ENCODE results near the gene DYNLRB2. TPM values are rescaled to one million over a fixed set of nuclear protein-coding genes. Genes with fewer than 3 reads are reported as not detected.

DYNLRB2 gene
- total RNA-seq: 10 to 100 TPM in 1 of 2 donors, 1 to 10 TPM in 1; 3.8 to 14.4 TPM
- polyA plus RNA-seq (ENCODE audit: insufficient read length in 2 of 2): 10 to 100 TPM in 1 of 2 donors, 1 to 10 TPM in 1; 8.4 to 10.9 TPM
- long read RNA-seq, donor 1, partial matches to known transcripts: 0 of 2 reads
- long read RNA-seq, donor 1, other reads (novel, unspliced or antisense): 0 of 2 reads
- long read RNA-seq, donor 2, transcript DYNLRB2-201 (4 exons, 497 nt): major isoform, 5 of 5 reads
- long read RNA-seq, donor 2, partial matches to known transcripts: 0 of 5 reads
- long read RNA-seq, donor 2, other reads (novel, unspliced or antisense): 0 of 5 reads
- long read RNA-seq, donor 3: 0 reads
- long read RNA-seq, donor 4, transcript DYNLRB2-201 (4 exons, 497 nt): major isoform, 7 of 7 reads
- long read RNA-seq, donor 4, partial matches to known transcripts: 0 of 7 reads
- long read RNA-seq, donor 4, other reads (novel, unspliced or antisense): 0 of 7 reads

GRCh38 chr16:80540516-80541305 is at the start of gene DYNLRB2:
TSS of gene DYNLRB2 (plus strand) at chr16:80540993. CDS start at chr16:80541077, 84 bp downstream.
- H3K27ac ChIP-seq (ENCODE audit: low read depth, low read length): peak within 1 kb of the TSS; percentile 33
- DNase-seq (ENCODE audit: low read depth in 4 of 6, low spot score in 6 of 6): peak; percentile 87 to 99 (median 91)
- H3K27me3 ChIP-seq (ENCODE audit: control insufficient read depth, insufficient read depth, low read length): no peaks in the 10 kb centered on the region
- 2% methylated on average over 53 of the region's 55 CpGs for whole genome bisulfite sequencing (ENCODE audit: insufficient coverage)
- no peaks in the 10 kb centered on the region for H3K9me3 ChIP-seq (ENCODE audit: control insufficient read depth, insufficient read depth, low read length)
- peaks cover 5% of the 10 kb centered on the region for H3K4me1 ChIP-seq (ENCODE audit: control insufficient read depth, insufficient read depth, low read length)
- no peaks in the 10 kb centered on the region for H3K36me3 ChIP-seq (ENCODE audit: control insufficient read depth, insufficient read depth, low read length)
- peak within 1 kb of the TSS; percentile 88 for H3K4me3 ChIP-seq (ENCODE audit: low read depth, low read length)

- 82% methylated on average over 8 of the region's 11 CpGs for WGBS (ENCODE audit: insufficient coverage)
- no peaks in the 10 kb centered on the region for H3K36me3 ChIP-seq (ENCODE audit: control insufficient read depth, insufficient read depth, low read length)
- peak in 1 of 6 donors; percentile 1 for DNase-seq (ENCODE audit: low read depth in 4 of 6, low spot score in 6 of 6)
- H3K27ac ChIP-seq (ENCODE audit: low read depth, low read length): no peak overlapping the region
- H3K27me3 ChIP-seq (ENCODE audit: control insufficient read depth, insufficient read depth, low read length): no peaks in the 10 kb centered on the region
- no peak overlapping the region for H3K4me3 ChIP-seq (ENCODE audit: low read depth, low read length)
- no peaks in the 10 kb centered on the region for H3K4me1 ChIP-seq (ENCODE audit: control insufficient read depth, insufficient read depth, low read length)
- no peaks in the 10 kb centered on the region for H3K9me3 ChIP-seq (ENCODE audit: control insufficient read depth, insufficient read depth, low read length)
Observed at GRCh38 chr16:80500116-80500859, 40.5 kb upstream of the DYNLRB2 start.

GRCh38 chr16:80500961-80501525 is 39.8 kb upstream of the DYNLRB2 start:
- H3K9me3 ChIP-seq (ENCODE audit: control insufficient read depth, insufficient read depth, low read length): no peaks in the 10 kb centered on the region
- no peaks in the 10 kb centered on the region for H3K36me3 ChIP-seq (ENCODE audit: control insufficient read depth, insufficient read depth, low read length)
- 75% methylated on average over 2 of the region's 3 CpGs for WGBS (ENCODE audit: insufficient coverage)
- peak in 1 of 6 donors; percentile 55 for DNase-seq (ENCODE audit: low read depth in 4 of 6, low spot score in 6 of 6)
- no peak overlapping the region for H3K27ac ChIP-seq (ENCODE audit: low read depth, low read length)
- H3K4me1 ChIP-seq (ENCODE audit: control insufficient read depth, insufficient read depth, low read length): no peaks in the 10 kb centered on the region
- H3K27me3 ChIP-seq (ENCODE audit: control insufficient read depth, insufficient read depth, low read length): no peaks in the 10 kb centered on the region
- H3K4me3 ChIP-seq (ENCODE audit: low read depth, low read length): no peak overlapping the region

- WGBS (ENCODE audit: insufficient coverage): no CpG with 5 or more reads among the region's 2 CpGs
- Histone ChIP-seq H3K4me3 (ENCODE audit: low read depth, low read length) (no peak overlapping the region), H3K36me3 (ENCODE audit: control insufficient read depth, insufficient read depth, low read length) (no peaks in the 10 kb centered on the region), H3K27ac (ENCODE audit: low read depth, low read length) (no peak overlapping the region), H3K27me3 (ENCODE audit: control insufficient read depth, insufficient read depth, low read length) (no peaks in the 10 kb centered on the region), H3K4me1 (ENCODE audit: control insufficient read depth, insufficient read depth, low read length) (no peaks in the 10 kb centered on the region), H3K9me3 (ENCODE audit: control insufficient read depth, insufficient read depth, low read length) (no peaks in the 10 kb centered on the region)
- DNase-seq (ENCODE audit: low read depth in 4 of 6, low spot score in 6 of 6): no peak
Observed at GRCh38 chr16:80503107-80503506, 37.7 kb upstream of the DYNLRB2 start.

- H3K9me3 ChIP-seq (ENCODE audit: control insufficient read depth, insufficient read depth, low read length): no peaks in the 10 kb centered on the region
- no peaks in the 10 kb centered on the region for H3K4me1 ChIP-seq (ENCODE audit: control insufficient read depth, insufficient read depth, low read length)
- H3K4me3 ChIP-seq (ENCODE audit: low read depth, low read length): no peak overlapping the region
- DNase-seq (ENCODE audit: low read depth in 4 of 6, low spot score in 6 of 6): no peak
- no peak overlapping the region for H3K27ac ChIP-seq (ENCODE audit: low read depth, low read length)
- no peaks in the 10 kb centered on the region for H3K36me3 ChIP-seq (ENCODE audit: control insufficient read depth, insufficient read depth, low read length)
- H3K27me3 ChIP-seq (ENCODE audit: control insufficient read depth, insufficient read depth, low read length): no peaks in the 10 kb centered on the region
- 20% methylated on average over 1 of the region's 4 CpGs for WGBS (ENCODE audit: insufficient coverage)
Observed at GRCh38 chr16:80507538-80507937, 33.3 kb upstream of the DYNLRB2 start.

- WGBS (ENCODE audit: insufficient coverage): 63% methylated on average over 4 of the region's 6 CpGs
- H3K4me1 ChIP-seq (ENCODE audit: control insufficient read depth, insufficient read depth, low read length): no peaks in the 10 kb centered on the region
- H3K27me3 ChIP-seq (ENCODE audit: control insufficient read depth, insufficient read depth, low read length): no peaks in the 10 kb centered on the region
- no peaks in the 10 kb centered on the region for H3K36me3 ChIP-seq (ENCODE audit: control insufficient read depth, insufficient read depth, low read length)
- no peaks in the 10 kb centered on the region for H3K9me3 ChIP-seq (ENCODE audit: control insufficient read depth, insufficient read depth, low read length)
- no peak overlapping the region for H3K4me3 ChIP-seq (ENCODE audit: low read depth, low read length)
- DNase-seq (ENCODE audit: low read depth in 4 of 6, low spot score in 6 of 6): peak in 1 of 6 donors; percentile 9
- no peak overlapping the region for H3K27ac ChIP-seq (ENCODE audit: low read depth, low read length)
Observed at GRCh38 chr16:80509872-80510271, 30.9 kb upstream of the DYNLRB2 start.

GRCh38 chr16:80511824-80512592 is 28.8 kb upstream of the DYNLRB2 start:
- no peak overlapping the region for H3K4me3 ChIP-seq (ENCODE audit: low read depth, low read length)
- 91% methylated on average over 3 of the region's 9 CpGs for WGBS (ENCODE audit: insufficient coverage)
- H3K9me3 ChIP-seq (ENCODE audit: control insufficient read depth, insufficient read depth, low read length): no peaks in the 10 kb centered on the region
- no peak for DNase-seq (ENCODE audit: low read depth in 4 of 6, low spot score in 6 of 6)
- H3K27ac ChIP-seq (ENCODE audit: low read depth, low read length): no peak overlapping the region
- H3K4me1 ChIP-seq (ENCODE audit: control insufficient read depth, insufficient read depth, low read length): no peaks in the 10 kb centered on the region
- no peaks in the 10 kb centered on the region for H3K27me3 ChIP-seq (ENCODE audit: control insufficient read depth, insufficient read depth, low read length)
- no peaks in the 10 kb centered on the region for H3K36me3 ChIP-seq (ENCODE audit: control insufficient read depth, insufficient read depth, low read length)

- H3K4me1 ChIP-seq (ENCODE audit: control insufficient read depth, insufficient read depth, low read length): no peaks in the 10 kb centered on the region
- H3K27ac ChIP-seq (ENCODE audit: low read depth, low read length): no peak overlapping the region
- WGBS (ENCODE audit: insufficient coverage): no CpG with 5 or more reads among the region's 1 CpG
- no peaks in the 10 kb centered on the region for H3K9me3 ChIP-seq (ENCODE audit: control insufficient read depth, insufficient read depth, low read length)
- H3K27me3 ChIP-seq (ENCODE audit: control insufficient read depth, insufficient read depth, low read length): no peaks in the 10 kb centered on the region
- no peaks in the 10 kb centered on the region for H3K36me3 ChIP-seq (ENCODE audit: control insufficient read depth, insufficient read depth, low read length)
- DNase-seq (ENCODE audit: low read depth in 4 of 6, low spot score in 6 of 6): no peak
- no peak overlapping the region for H3K4me3 ChIP-seq (ENCODE audit: low read depth, low read length)
Observed at GRCh38 chr16:80512593-80512853, 28.3 kb upstream of the DYNLRB2 start.

GRCh38 chr16:80515374-80515773 is 25.4 kb upstream of the DYNLRB2 start:
- Histone ChIP-seq H3K4me3 (ENCODE audit: low read depth, low read length) (no peak overlapping the region), H3K27ac (ENCODE audit: low read depth, low read length) (no peak overlapping the region), H3K36me3 (ENCODE audit: control insufficient read depth, insufficient read depth, low read length) (no peaks in the 10 kb centered on the region), H3K27me3 (ENCODE audit: control insufficient read depth, insufficient read depth, low read length) (no peaks in the 10 kb centered on the region), H3K9me3 (ENCODE audit: control insufficient read depth, insufficient read depth, low read length) (no peaks in the 10 kb centered on the region), H3K4me1 (ENCODE audit: control insufficient read depth, insufficient read depth, low read length) (no peaks in the 10 kb centered on the region)
- 89% methylated on average over 2 of the region's 5 CpGs for WGBS (ENCODE audit: insufficient coverage)
- DNase-seq (ENCODE audit: low read depth in 4 of 6, low spot score in 6 of 6): no peak
